BLaER1 (cell line): ENCODE measurements around the gene SLC47A2.

Experiments
- H3K27ac ChIP-seq: shearing (Covaris generic); formaldehyde crosslinking; 2 replicates; pipeline ENCODE4 v1.8.1; 2022
- H3K27me3 ChIP-seq: shearing (Covaris generic); formaldehyde crosslinking; 2 replicates; pipeline ENCODE4 v1.8.1; 2022
- H3K36me3 ChIP-seq: shearing (Covaris generic); formaldehyde crosslinking; 2 replicates; pipeline ENCODE4 v1.8.1; 2022
- H3K4me1 ChIP-seq: shearing (Covaris generic); formaldehyde crosslinking; 2 replicates; pipeline ENCODE4 v1.8.1; 2022
- H3K4me2 ChIP-seq: shearing (Covaris generic); formaldehyde crosslinking; 2 replicates; pipeline ENCODE4 v1.8.1; 2022
- H3K4me3 ChIP-seq: shearing (Covaris generic); formaldehyde crosslinking; 2 replicates; pipeline ENCODE4 v1.8.1; 2022
- H3K9ac ChIP-seq: shearing (Covaris generic); formaldehyde crosslinking; 2 replicates; pipeline ENCODE4 v1.8.1; 2022
- H3K9me3 ChIP-seq: shearing (Covaris generic); formaldehyde crosslinking; 2 replicates; pipeline ENCODE4 v1.8.1; 2022
- H4K20me1 ChIP-seq: shearing (Covaris generic); formaldehyde crosslinking; 2 replicates; pipeline ENCODE4 v1.8.1; 2022
- Cebpa-rat ChIP-seq: shearing (Covaris generic); IDR thresholded peaks from 2 replicates; pipeline ENCODE4 v1.8.1; 2022

SLC47A2 gene

GRCh38 chr17:19709841-19710240 is 6.5 kb downstream of the SLC47A2 start:
- Histone ChIP-seq H3K27me3 (no peaks in the 10 kb centered on the region), H3K4me3 (no peak overlapping the region), H3K27ac (no peak overlapping the region), H3K9me3 (no peaks in the 10 kb centered on the region), H3K4me1 (no peaks in the 10 kb centered on the region), H3K36me3 (no peaks in the 10 kb centered on the region), H4K20me1 (no peaks in the 10 kb centered on the region), H3K4me2 (no peak overlapping the region), H3K9ac (no peak overlapping the region)
- TF ChIP-seq Cebpa-rat: no peak

GRCh38 chr17:19708431-19709175 is 7.8 kb downstream of the SLC47A2 start:
- Histone ChIP-seq H3K9me3 (no peaks in the 10 kb centered on the region), H3K36me3 (no peaks in the 10 kb centered on the region), H3K27me3 (no peaks in the 10 kb centered on the region), H3K27ac (no peak overlapping the region), H3K4me2 (no peak overlapping the region), H3K9ac (no peak overlapping the region), H3K4me3 (no peak overlapping the region), H4K20me1 (no peaks in the 10 kb centered on the region), H3K4me1 (no peaks in the 10 kb centered on the region)
- TF ChIP-seq Cebpa-rat: no peak

- TF ChIP-seq Cebpa-rat: no peak
- no peak overlapping the region for H3K27ac ChIP-seq
- H3K4me1 ChIP-seq: no peaks in the 10 kb centered on the region
- no peak overlapping the region for H3K4me2 ChIP-seq
- H3K27me3 ChIP-seq: no peaks in the 10 kb centered on the region
- H3K9ac ChIP-seq: no peak overlapping the region
- H3K36me3 ChIP-seq: no peaks in the 10 kb centered on the region
- no peak overlapping the region for H3K4me3 ChIP-seq
- no peaks in the 10 kb centered on the region for H4K20me1 ChIP-seq
- H3K9me3 ChIP-seq: no peaks in the 10 kb centered on the region
Observed at GRCh38 chr17:19707728-19708221, 8.6 kb downstream of the SLC47A2 start.

- H3K27me3 ChIP-seq: no peaks in the 10 kb centered on the region
- H3K27ac ChIP-seq: no peak overlapping the region
- H3K4me1 ChIP-seq: no peaks in the 10 kb centered on the region
- no peak overlapping the region for H3K9ac ChIP-seq
- no peaks in the 10 kb centered on the region for H3K36me3 ChIP-seq
- TF ChIP-seq Cebpa-rat: no peak
- no peak overlapping the region for H3K4me3 ChIP-seq
- H3K9me3 ChIP-seq: no peaks in the 10 kb centered on the region
- no peak overlapping the region for H3K4me2 ChIP-seq
- no peaks in the 10 kb centered on the region for H4K20me1 ChIP-seq
Observed at GRCh38 chr17:19706791-19707727, 9.3 kb downstream of the SLC47A2 start.

GRCh38 chr17:19705771-19706770 is 10.3 kb downstream of the SLC47A2 start:
- Histone ChIP-seq H3K9me3 (no peaks in the 10 kb centered on the region), H3K4me2 (no peak overlapping the region), H3K4me3 (no peak overlapping the region), H4K20me1 (no peaks in the 10 kb centered on the region), H3K9ac (no peak overlapping the region), H3K27ac (no peak overlapping the region), H3K27me3 (no peaks in the 10 kb centered on the region), H3K4me1 (no peaks in the 10 kb centered on the region), H3K36me3 (no peaks in the 10 kb centered on the region)
- TF ChIP-seq Cebpa-rat: no peak

- H3K9me3 ChIP-seq: no peaks in the 10 kb centered on the region
- H3K27ac ChIP-seq: no peak overlapping the region
- no peak for TF ChIP-seq Cebpa-rat
- no peaks in the 10 kb centered on the region for H4K20me1 ChIP-seq
- no peak overlapping the region for H3K4me3 ChIP-seq
- H3K4me2 ChIP-seq: no peak overlapping the region
- H3K4me1 ChIP-seq: no peaks in the 10 kb centered on the region
- no peaks in the 10 kb centered on the region for H3K27me3 ChIP-seq
- H3K9ac ChIP-seq: no peak overlapping the region
- H3K36me3 ChIP-seq: no peaks in the 10 kb centered on the region
Observed at GRCh38 chr17:19705201-19705600, 11.2 kb downstream of the SLC47A2 start.

GRCh38 chr17:19703828-19704613 is 12.4 kb downstream of the SLC47A2 start:
- Histone ChIP-seq H3K36me3 (no peaks in the 10 kb centered on the region), H3K27ac (no peak overlapping the region), H3K4me3 (no peak overlapping the region), H3K9me3 (no peaks in the 10 kb centered on the region), H4K20me1 (no peaks in the 10 kb centered on the region), H3K9ac (no peak overlapping the region), H3K4me1 (no peaks in the 10 kb centered on the region), H3K4me2 (no peak overlapping the region), H3K27me3 (no peaks in the 10 kb centered on the region)
- TF ChIP-seq Cebpa-rat: no peak

- Histone ChIP-seq H3K27me3 (no peaks in the 10 kb centered on the region), H3K9me3 (no peaks in the 10 kb centered on the region), H3K27ac (no peak overlapping the region), H3K4me1 (no peaks in the 10 kb centered on the region), H3K36me3 (no peaks in the 10 kb centered on the region), H3K9ac (no peak overlapping the region), H3K4me3 (no peak overlapping the region), H4K20me1 (no peaks in the 10 kb centered on the region), H3K4me2 (no peak overlapping the region)
- no peak for TF ChIP-seq Cebpa-rat
Observed at GRCh38 chr17:19703106-19703827, 13.1 kb downstream of the SLC47A2 start.
